ENCODE measurements around the gene HDAC2. TPM values are rescaled to one million over a fixed set of nuclear protein-coding genes. Genes with fewer than 3 reads are reported as not detected.

Gene HDAC2
- polyA plus RNA-seq, 3 donors: 29.6 to 67.7 (median 54.6) TPM

DNA sequence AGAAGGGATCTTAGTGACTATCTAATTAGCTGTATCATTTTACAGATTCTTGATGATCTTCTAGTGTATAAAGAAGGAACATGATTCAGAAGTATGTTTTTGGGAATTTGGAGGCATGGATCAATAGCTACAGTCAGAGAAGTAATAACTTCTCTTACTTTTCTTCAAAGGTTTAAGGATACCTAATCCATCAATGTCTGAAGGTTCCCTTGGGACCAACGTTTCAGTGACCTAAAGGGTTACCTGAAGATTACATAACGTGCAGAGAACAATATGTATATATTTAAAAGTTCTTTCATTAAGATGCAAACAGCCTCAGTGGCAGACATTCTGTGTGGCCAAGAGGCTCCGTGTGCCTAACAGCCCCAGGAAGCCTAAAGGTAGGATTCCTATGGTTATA is 3.2 kb downstream of the HDAC2 start:
- Histone ChIP-seq H3K9ac (ENCODE audit: insufficient read depth, low read length, poor library complexity, severe bottlenecking) (no peak overlapping the region), H3K27ac (ENCODE audit: low read depth in 1 of 2, low read length in 2 of 2) (no peak overlapping the region), H3K4me3 (replicated peaks in 1 of 3; ENCODE audit: low read depth in 2 of 3, low read length in 3 of 3) (no peak overlapping the region), H3K4me1 (ENCODE audit: control insufficient read depth in 1 of 2, insufficient read depth in 2 of 2, low read length in 2 of 2) (peaks cover 19 to 23% of the 10 kb centered on the region in 2 donors), H3K27me3 (ENCODE audit: control insufficient read depth in 2 of 2, insufficient read depth in 2 of 2, low read length in 2 of 2) (no peaks in the 10 kb centered on the region), H3K36me3 (replicated peaks in 1 of 2; ENCODE audit: control insufficient read depth in 1 of 2, insufficient read depth in 2 of 2, low read length in 2 of 2) (no peaks in the 10 kb centered on the region), H2AFZ (ENCODE audit: insufficient read depth, low read depth, low read length, poor library complexity, severe bottlenecking) (no peak overlapping the region), H3K79me2 (ENCODE audit: insufficient read depth, low read length) (peaks cover 88% of the 10 kb centered on the region), H4K20me1 (ENCODE audit: insufficient read depth, low read length) (peaks cover 72% of the 10 kb centered on the region), H3K9me3 (replicated peaks in 1 of 2; ENCODE audit: control insufficient read depth in 1 of 2, insufficient read depth in 1 of 2, low read length in 2 of 2) (no peaks in the 10 kb centered on the region), H3K4me2 (replicated peaks; ENCODE audit: extremely low read depth, low read length, poor library complexity, severe bottlenecking) (no peak overlapping the region)
- peaks cover 0 to 2% (median 0%) of the 10 kb centered on the region in 7 donors for H3K9me3 Mint-ChIP-seq
- H3K27me3 Mint-ChIP-seq (ENCODE audit: low read depth in 3 of 3): peaks cover 0 to 2% (median 0%) of the 10 kb centered on the region in 3 donors
- WGBS (ENCODE audit: insufficient coverage): no CpG with 5 or more reads among the region's 3 CpGs
- H3K4me3 Mint-ChIP-seq: no peak overlapping the region
- peaks cover 46% of the 10 kb centered on the region for H3K4me1 Mint-ChIP-seq
- no peaks in the 10 kb centered on the region for H3K36me3 Mint-ChIP-seq
- no peak overlapping the region for H3K27ac Mint-ChIP-seq
- no peak for TF ChIP-seq CTCF (IDR thresholded peaks at IDR 0.05)
- intact Hi-C loops (cut with micrococcal nuclease): no loop called here
- no peak for DNase-seq

- peaks cover 10 to 32% of the 10 kb centered on the region in 2 donors for H3K36me3 ChIP-seq (replicated peaks in 1 of 2; ENCODE audit: control insufficient read depth in 1 of 2, insufficient read depth in 2 of 2, low read length in 2 of 2)
- no peaks in the 10 kb centered on the region for H3K9me3 Mint-ChIP-seq
- no peaks in the 10 kb centered on the region for H3K4me1 ChIP-seq (ENCODE audit: control insufficient read depth in 1 of 2, insufficient read depth in 2 of 2, low read length in 2 of 2)
- H3K27me3 Mint-ChIP-seq (ENCODE audit: low read depth in 3 of 3): no peaks in the 10 kb centered on the region
- no CpG with 5 or more reads among the region's 2 CpGs for WGBS (ENCODE audit: insufficient coverage)
- DNase-seq: no peak
- H3K36me3 Mint-ChIP-seq: peaks cover 16 to 26% of the 10 kb centered on the region in 2 donors
- H3K27me3 ChIP-seq (ENCODE audit: control insufficient read depth in 2 of 2, insufficient read depth in 2 of 2, low read length in 2 of 2): no peaks in the 10 kb centered on the region
- H3K27ac Mint-ChIP-seq: no peak overlapping the region
- no peak overlapping the region for H3K4me3 Mint-ChIP-seq
- no peak overlapping the region for H3K4me2 ChIP-seq (replicated peaks; ENCODE audit: extremely low read depth, low read length, poor library complexity, severe bottlenecking)
- H3K27ac ChIP-seq (ENCODE audit: low read depth in 1 of 2, low read length in 2 of 2): no peak overlapping the region
- H4K20me1 ChIP-seq (ENCODE audit: insufficient read depth, low read length): peaks cover 80% of the 10 kb centered on the region
- H3K9me3 ChIP-seq (replicated peaks in 1 of 2; ENCODE audit: control insufficient read depth in 1 of 2, insufficient read depth in 1 of 2, low read length in 2 of 2): no peaks in the 10 kb centered on the region
- intact Hi-C loops (cut with micrococcal nuclease): no loop called here
- peaks cover 84% of the 10 kb centered on the region for H3K79me2 ChIP-seq (ENCODE audit: insufficient read depth, low read length)
- peaks cover 13% of the 10 kb centered on the region for H3K4me1 Mint-ChIP-seq
- no peak overlapping the region for H2AFZ ChIP-seq (ENCODE audit: insufficient read depth, low read depth, low read length, poor library complexity, severe bottlenecking)
- no peak overlapping the region for H3K9ac ChIP-seq (ENCODE audit: insufficient read depth, low read length, poor library complexity, severe bottlenecking)
- H3K4me3 ChIP-seq (replicated peaks in 1 of 3; ENCODE audit: low read depth in 2 of 3, low read length in 3 of 3): no peak overlapping the region
- TF ChIP-seq CTCF (IDR thresholded peaks at IDR 0.05): no peak
Measured at GRCh38 chr6:113960795-113961194, 10.2 kb downstream of the HDAC2 start.
